Stimulated activated CD8-positive, alpha-beta memory T cell treated with anti-CD3 and anti-CD28 coated beads, Interleukin-15, amount 100 ng/mL, for 4 hours (primary cell): Measurements from ENCODE around the gene PSIP1.
A peak's percentile ranks its signal among the peaks of the same experiment; 100 is the strongest.
"Not testable (repeated sequence)": the region's sequence is repeated elsewhere in the genome, so short reads cannot be mapped to it uniquely, and the experiment has no call there.

Experiments
- DNase-seq, 2 donors: peaks; one replicate each; pipeline ENCODE4 v3.0.0-alpha.2; 2020; ENCODE audit warnings: low read depth in 2 of 2

PSIP1 gene

DNA sequence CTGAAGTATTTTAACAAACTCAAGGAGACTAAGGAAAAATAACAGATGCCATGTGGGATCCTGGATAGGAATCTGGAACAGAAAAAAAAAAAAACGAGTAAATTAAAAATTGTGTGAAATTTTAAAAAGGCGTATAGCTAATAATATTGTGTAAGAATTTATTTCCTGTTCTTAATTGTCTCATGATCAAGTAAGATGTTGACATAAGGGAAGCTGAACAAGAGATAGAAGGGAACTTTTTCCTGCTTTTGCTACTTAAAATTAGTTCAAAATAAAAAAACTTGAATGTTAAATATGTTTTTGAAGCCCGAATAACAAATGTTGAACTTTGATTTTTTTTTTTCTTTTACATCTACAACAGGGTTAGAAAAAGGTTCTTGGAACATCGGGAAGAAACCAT is 77.6 kb downstream of the PSIP1 start:
- DNase-seq = no peak

- no peak for DNase-seq
Measured at GRCh38 chr9:15430920-15431844, 79.6 kb downstream of the PSIP1 start.

DNA sequence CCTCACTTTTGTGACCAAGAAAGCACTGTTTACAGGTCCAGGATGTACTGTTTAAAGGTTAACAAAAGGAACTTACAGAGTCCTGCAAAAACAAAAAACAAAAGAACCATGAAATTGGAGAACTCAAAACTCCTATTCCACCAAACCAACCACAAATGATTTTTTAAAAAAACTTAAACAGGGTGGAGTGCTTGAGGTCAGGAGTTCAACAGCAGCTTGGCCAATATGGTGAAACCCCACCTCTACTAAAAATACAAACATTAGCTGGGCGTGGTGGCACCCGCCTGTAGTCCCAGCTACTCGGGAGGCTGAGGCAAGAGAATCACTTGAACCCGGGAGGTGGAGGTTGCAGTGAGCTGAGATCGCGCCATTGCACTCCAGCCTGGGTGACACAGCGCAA is 83.1 kb downstream of the PSIP1 start:
- not testable (repeated sequence) for DNase-seq

- DNase-seq = no peak
Measured at GRCh38 chr9:15426019-15426418, 84.8 kb downstream of the PSIP1 start.

GRCh38 chr9:15423231-15423985 is 87.4 kb downstream of the PSIP1 start:
- no peak for DNase-seq

DNA sequence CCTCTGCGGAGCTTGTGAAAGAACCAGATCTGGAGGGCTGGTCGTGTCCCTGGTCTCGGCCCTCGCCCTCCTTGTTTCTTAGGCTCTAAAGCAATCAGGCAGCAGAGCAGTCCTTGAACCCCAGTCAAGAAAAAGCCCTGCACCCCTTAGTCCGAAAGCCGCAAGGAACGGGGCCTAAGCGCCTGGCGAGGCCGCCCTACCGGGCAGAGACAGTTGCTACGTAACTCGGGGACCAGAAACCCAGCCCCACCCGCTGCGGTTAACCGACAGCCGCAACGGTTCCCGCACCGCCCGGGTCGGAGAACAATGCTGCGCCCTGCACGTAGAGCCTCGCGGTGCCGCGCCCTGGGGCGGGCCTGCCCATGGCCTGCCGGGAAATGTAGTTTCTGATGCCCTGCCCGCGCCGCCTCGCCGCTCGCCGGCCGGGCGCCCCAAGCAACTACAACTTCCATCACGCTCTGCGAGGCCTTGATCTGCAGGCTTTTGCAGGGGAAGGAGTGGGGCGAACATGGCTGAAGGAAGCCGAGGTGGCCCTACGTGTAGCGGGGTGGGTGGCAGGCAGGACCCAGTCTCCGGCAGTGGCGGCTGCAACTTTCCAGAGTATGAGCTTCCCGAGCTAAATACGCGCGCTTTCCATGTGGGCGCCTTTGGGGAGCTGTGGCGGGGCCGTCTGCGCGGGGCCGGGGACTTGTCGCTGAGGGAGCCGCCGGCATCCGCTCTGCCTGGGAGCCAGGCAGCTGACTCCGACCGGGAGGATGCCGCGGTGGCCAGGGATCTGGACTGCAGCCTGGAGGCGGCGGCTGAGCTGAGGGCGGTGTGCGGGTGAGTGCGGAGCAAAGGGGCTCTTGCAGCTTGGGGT is 88.2 kb downstream of the PSIP1 start, which contains the start of gene SNAPC3:
TSS of gene SNAPC3 (plus strand) at position 505 of the 859 bp plus-strand sequence. CDS start at position 509, 4 bp downstream.
- DNase-seq = peak; percentile 85 to 87

- DNase-seq = no peak
Measured at GRCh38 chr9:15421990-15422371, 88.8 kb downstream of the PSIP1 start.

- DNase-seq = no peak
Measured at GRCh38 chr9:15421532-15421931, 89.2 kb downstream of the PSIP1 start.

DNA sequence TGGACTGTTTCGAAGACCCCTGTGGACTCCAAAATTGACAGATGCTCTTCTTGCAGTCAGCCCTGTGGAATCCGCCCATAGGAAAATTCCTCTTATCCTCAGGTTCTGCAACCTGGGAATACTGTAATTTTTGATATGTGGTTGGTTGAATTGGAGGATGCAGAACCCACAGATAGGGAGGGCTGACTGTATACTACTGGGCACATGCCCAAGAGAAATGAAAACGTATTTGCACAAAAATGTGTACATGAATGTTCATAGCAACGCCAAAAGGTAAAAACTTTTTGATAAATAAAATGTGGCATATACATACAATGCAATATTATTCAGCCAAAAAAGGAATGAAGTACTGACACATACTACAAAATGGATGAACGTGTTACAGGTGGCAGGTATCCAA is 90.0 kb downstream of the PSIP1 start:
- DNase-seq = no peak

DNA sequence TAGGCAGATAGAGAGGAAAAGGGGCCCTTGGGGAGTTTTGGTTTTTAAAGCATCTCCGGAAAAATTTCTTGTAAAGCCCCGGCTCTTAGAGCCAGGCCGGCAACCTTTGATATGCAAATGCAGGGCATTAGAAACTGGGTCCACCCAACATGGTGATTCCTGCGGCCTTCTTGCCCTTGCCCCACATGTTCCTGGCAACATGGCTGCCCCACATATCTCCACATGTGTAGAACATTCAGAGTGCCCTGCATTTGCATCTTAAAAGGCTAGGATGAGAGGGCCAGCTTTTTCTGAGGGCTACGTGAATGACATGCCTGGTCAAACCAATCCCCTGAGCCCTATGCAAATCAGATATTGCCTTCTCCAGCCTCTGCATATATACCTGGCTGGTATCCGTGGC is 93.1 kb downstream of the PSIP1 start:
- DNase-seq = no peak

DNA sequence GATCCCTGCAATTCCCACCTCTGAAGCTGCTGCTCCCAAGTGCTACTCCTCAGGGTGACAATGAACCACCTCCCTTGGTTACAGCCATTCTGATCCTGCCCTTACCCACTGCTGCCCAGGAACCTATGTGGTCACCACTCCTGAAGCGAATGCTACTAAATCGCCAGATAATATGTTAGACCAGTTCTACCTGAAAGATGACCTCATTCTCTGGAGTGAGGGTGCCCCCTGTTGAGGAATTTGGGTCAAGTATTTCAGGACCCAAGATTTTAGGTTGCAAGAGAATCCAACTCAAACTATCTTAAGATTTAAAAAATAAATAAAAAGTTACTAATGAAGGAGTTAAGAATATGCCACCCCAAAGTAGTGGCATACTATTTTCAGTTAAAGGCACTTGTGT is 93.9 kb downstream of the PSIP1 start:
- no peak for DNase-seq
